Calu3 (cell line): ENCODE data around the gene CAMK1D. TPM values are rescaled to one million over a fixed set of nuclear protein-coding genes. Genes with fewer than 3 reads are reported as not detected.

Source experiments
- BruUV-seq: library from RNA; stranded (reverse); fragments of 400-500 nt; replicated peaks from 2 replicates; lab custom pipeline; 2021; lab: Mats Ljungman, UMichigan
- CTCF ChIA-PET: fragments of 300-600 bp; sonication (Branson Sonifier 250); formaldehyde crosslinking; loops from one replicate; lab custom pipeline; 2022; ENCODE audit warnings: antibody characterized with exemption; lab: Charles Lee
- DNase-seq: peaks from one replicate; pipeline ENCODE4 v3.0.0; 2022
- H3K27ac Mint-ChIP-seq: one replicate; pipeline ENCODE4 v1.8.0; 2022; ENCODE audit warnings: mixed read lengths; ENCODE audit not compliant: unreplicated experiment
- H3K27me3 Mint-ChIP-seq: one replicate; pipeline ENCODE4 v1.8.0; 2022; ENCODE audit warnings: mixed read lengths; ENCODE audit not compliant: unreplicated experiment
- H3K36me3 Mint-ChIP-seq: one replicate; pipeline ENCODE4 v1.8.0; 2022; ENCODE audit warnings: mild to moderate bottlenecking, moderate library complexity, mixed read lengths; ENCODE audit not compliant: insufficient read depth, unreplicated experiment
- H3K4me1 Mint-ChIP-seq: one replicate; pipeline ENCODE4 v1.8.0; 2022; ENCODE audit warnings: mild to moderate bottlenecking, low read depth, mixed read lengths; ENCODE audit not compliant: unreplicated experiment
- H3K4me3 Mint-ChIP-seq: one replicate; pipeline ENCODE4 v1.8.0; 2022; ENCODE audit warnings: mild to moderate bottlenecking, low read depth, moderate library complexity, mixed read lengths; ENCODE audit not compliant: unreplicated experiment
- H3K9me3 Mint-ChIP-seq: one replicate; pipeline ENCODE4 v1.8.0; 2022; ENCODE audit warnings: low read depth, mixed read lengths; ENCODE audit not compliant: unreplicated experiment
- CTCF ChIP-seq: fragments of 200-600 bp; IDR thresholded peaks from one replicate; pipeline ENCODE4 v1.8.0; 2022; ENCODE audit warnings: antibody characterized with exemption; ENCODE audit not compliant: unreplicated experiment
- intact Hi-C: fragments of 100-400 bp; cut with micrococcal nuclease; formaldehyde crosslinking; loops from one replicate; pipeline ENCODE4 v1.10.0; 2022; ENCODE audit not compliant: unreplicated experiment
- total RNA-seq: library from RNA; stranded (reverse); gene quantifications from 2 replicates; pipeline ENCODE4 v1.2.3, GENCODE V29; 2022

The CAMK1D gene
- total RNA-seq, 1 experiment from 2014 or later = 2.6 TPM

- Mint-ChIP-seq H3K36me3 (no peaks in the 10 kb centered on the region), H3K9me3 (peaks cover 3% of the 10 kb centered on the region), H3K4me3 (no peak overlapping the region), H3K27ac (no peak overlapping the region), H3K27me3 (peaks cover 64% of the 10 kb centered on the region), H3K4me1 (peaks cover 22% of the 10 kb centered on the region)
- CTCF ChIA-PET = no interaction called here
- intact Hi-C loops = no loop called here
- DNase-seq = no peak
- BruUV-seq = no TSS peak
- TF ChIP-seq CTCF = no peak
Observed at GRCh38 chr10:12408472-12408871, 59.1 kb downstream of the CAMK1D start.

GRCh38 chr10:12409161-12409560 lies 59.8 kb downstream of the CAMK1D start:
- peaks cover 70% of the 10 kb centered on the region for H3K27me3 Mint-ChIP-seq
- H3K4me3 Mint-ChIP-seq = no peak overlapping the region
- intact Hi-C loops = no loop called here
- no peaks in the 10 kb centered on the region for H3K36me3 Mint-ChIP-seq
- DNase-seq = no peak
- no peak for TF ChIP-seq CTCF
- CTCF ChIA-PET = no interaction called here
- H3K9me3 Mint-ChIP-seq = peaks cover 4% of the 10 kb centered on the region
- H3K4me1 Mint-ChIP-seq = peaks cover 22% of the 10 kb centered on the region
- no peak overlapping the region for H3K27ac Mint-ChIP-seq
- BruUV-seq = no TSS peak

- Mint-ChIP-seq H3K4me1 (peaks cover 22% of the 10 kb centered on the region), H3K27ac (no peak overlapping the region), H3K4me3 (no peak overlapping the region), H3K9me3 (peaks cover 4% of the 10 kb centered on the region), H3K36me3 (no peaks in the 10 kb centered on the region), H3K27me3 (peaks cover 70% of the 10 kb centered on the region)
- no TSS peak for BruUV-seq
- intact Hi-C loops = loop anchor here (10.0 kb wide), 1 partner anchor 65 kb away; the partner anchor contains the start of gene CAMK1D
- CTCF ChIA-PET = no interaction called here
- TF ChIP-seq CTCF = no peak
- no peak for DNase-seq
Observed at GRCh38 chr10:12409613-12410012, 60.3 kb downstream of the CAMK1D start.

- Mint-ChIP-seq H3K4me3 (no peak overlapping the region), H3K9me3 (peaks cover 4% of the 10 kb centered on the region), H3K27me3 (peaks cover 59% of the 10 kb centered on the region), H3K36me3 (no peaks in the 10 kb centered on the region), H3K27ac (no peak overlapping the region), H3K4me1 (no peaks in the 10 kb centered on the region)
- intact Hi-C loops = loop anchor here (10.0 kb wide), 1 partner anchor 68 kb away; the partner anchor contains the start of gene CAMK1D
- no TSS peak for BruUV-seq
- TF ChIP-seq CTCF = no peak
- CTCF ChIA-PET = no interaction called here
- no peak for DNase-seq
Observed at GRCh38 chr10:12412666-12413368, 63.5 kb downstream of the CAMK1D start.
